Astrocyte of the hippocampus (primary cell): ENCODE data around the gene CALD1.
A peak's percentile ranks its signal among the peaks of the same experiment; 100 is the strongest.

ENCODE experiments used
- DNase-seq: peaks from one replicate; pipeline ENCODE4 v3.0.0; 2011; ENCODE audit warnings: low read depth, low spot score

The CALD1 gene, protein sequence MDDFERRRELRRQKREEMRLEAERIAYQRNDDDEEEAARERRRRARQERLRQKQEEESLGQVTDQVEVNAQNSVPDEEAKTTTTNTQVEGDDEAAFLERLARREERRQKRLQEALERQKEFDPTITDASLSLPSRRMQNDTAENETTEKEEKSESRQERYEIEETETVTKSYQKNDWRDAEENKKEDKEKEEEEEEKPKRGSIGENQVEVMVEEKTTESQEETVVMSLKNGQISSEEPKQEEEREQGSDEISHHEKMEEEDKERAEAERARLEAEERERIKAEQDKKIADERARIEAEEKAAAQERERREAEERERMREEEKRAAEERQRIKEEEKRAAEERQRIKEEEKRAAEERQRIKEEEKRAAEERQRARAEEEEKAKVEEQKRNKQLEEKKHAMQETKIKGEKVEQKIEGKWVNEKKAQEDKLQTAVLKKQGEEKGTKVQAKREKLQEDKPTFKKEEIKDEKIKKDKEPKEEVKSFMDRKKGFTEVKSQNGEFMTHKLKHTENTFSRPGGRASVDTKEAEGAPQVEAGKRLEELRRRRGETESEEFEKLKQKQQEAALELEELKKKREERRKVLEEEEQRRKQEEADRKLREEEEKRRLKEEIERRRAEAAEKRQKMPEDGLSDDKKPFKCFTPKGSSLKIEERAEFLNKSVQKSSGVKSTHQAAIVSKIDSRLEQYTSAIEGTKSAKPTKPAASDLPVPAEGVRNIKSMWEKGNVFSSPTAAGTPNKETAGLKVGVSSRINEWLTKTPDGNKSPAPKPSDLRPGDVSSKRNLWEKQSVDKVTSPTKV

DNA sequence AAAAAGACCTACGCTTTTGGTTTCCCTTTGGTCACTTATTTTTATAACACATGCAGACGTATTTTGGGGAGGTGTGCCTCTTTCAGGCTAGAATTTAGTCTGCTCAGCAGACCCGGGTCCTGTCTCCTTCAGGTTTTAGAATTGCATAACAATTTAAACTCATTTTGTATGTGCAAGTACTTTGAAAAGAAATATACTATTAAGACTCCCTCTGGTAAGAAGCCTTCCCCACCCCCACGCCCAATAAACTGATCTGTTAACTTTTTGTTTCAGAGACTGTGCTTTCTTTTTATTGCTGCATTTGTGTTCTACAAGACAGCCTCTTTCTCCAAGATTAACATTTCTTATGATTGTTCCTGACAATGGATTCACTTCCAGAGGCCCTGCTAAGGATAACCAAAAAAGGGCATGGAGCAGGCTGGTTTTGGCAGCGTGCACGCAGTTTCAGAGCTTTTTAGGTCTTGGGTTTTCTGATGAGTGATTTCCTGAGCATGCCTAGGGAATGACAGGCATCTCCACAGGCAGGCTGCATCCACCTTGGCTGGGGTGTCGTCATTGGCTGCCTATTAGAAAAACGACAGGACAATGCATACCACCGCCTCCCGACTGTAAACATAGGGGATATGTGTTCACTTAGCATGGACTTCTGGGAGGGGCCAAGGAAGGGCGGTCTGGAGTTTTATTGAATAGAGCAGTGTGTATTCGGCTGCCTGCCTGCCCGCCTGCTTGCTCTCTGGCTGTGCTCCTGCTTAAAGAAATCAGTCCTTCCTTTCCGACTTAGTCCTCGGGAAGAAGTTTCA, at the start of gene CALD1:
CALD1 (plus strand) TSS at position 694 of the 800 bp plus-strand sequence. CDS start 88,100 bp downstream, outside the sequence.
- DNase-seq = peak; percentile 99

DNA sequence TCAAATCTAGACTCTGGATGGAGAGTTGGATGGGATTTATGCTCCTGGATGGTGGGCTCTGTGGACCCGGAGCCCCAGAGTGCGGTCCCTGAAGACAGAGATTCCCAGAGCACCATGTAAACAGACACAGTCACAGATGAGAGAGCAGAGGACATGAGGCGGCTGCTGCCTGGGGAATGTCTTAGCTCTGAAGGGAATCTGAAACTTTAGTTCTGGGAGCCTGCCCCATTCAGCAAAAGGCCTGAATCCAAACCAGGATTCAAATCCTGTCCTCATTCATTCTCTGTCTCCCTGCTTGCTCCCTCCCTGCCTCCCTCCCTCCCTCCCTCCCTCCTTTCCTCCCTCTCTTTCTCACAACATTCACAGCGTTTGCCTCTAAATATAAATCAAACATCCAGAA, 49.5 kb upstream of the CALD1 start:
- no peak for DNase-seq

DNA sequence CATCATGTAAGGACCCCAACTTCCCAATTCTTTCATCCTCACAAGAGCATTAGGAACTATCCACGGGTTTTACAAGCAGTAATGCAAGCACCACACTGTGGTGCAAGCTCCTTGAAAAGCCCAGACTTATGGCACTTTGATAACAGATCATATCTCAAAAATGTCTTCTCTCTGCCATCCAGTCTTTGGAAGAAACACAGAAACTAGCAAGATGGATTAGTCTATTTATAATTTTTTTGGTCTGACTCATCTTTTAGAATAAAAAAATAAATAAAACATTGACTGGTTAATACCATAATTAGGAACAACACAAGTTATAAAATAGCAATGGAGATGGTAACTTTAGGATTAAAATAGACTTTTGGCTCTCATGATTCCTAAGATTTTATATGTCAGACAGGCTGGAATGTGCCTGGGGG, 49.0 kb upstream of the CALD1 start:
- peak; percentile 12 for DNase-seq

DNA sequence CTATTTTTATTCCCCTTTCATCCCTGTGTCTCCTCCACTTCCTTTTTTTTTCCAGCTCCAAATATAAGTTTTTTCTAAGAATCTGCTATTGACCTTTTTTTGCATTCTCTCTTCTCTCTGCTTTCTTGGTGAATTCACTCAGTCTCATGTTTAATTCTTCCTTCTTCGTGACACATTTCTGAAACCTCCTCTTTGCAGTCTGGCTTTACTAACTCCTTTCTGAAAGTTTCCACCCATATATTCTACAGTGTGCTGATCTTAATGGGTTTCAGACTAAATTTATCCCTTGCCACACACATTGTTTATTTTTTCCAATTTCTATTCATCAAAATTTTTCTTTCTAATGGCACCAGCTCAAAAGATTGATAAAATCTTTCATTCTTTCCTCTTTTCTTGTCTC, 47.8 kb upstream of the CALD1 start:
- DNase-seq = no peak

DNA sequence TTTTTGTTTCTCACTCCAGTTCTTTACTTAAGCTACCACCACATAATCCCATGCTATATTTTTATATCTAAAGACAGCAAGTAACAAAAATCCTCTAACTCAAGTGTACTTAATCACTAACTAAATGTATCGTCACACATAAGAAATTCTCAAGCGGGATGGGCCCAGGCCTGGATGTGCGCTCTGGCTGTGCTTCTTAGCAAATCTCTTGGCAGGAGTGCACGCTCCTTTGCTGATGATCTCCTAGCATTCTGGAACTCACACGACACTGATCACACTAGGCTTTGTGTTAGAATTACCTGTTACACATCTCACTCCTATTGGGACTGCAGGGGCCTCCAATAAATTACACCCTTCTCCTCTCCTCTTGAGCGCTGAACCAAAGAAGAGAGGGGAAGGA, 46.7 kb upstream of the CALD1 start:
- no peak for DNase-seq

DNA sequence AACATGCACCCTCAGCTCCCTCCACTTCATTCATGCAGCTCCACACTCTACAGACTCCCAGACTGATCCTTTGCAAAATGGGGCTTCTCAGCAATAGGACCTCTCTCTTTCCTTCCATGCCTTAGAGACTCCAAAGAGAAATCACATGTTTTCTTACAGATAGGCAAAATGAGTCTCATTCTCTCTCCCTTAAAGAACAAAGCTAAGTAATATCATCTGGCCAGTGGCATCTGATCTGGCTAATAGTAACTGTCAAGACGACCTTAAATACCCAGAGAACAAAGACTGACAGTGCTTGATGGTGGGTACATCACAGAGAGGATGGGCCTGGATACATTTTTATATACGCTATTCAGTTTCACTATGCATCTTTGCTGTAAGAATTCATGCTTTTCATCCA, 43.1 kb upstream of the CALD1 start:
- DNase-seq = no peak

DNA sequence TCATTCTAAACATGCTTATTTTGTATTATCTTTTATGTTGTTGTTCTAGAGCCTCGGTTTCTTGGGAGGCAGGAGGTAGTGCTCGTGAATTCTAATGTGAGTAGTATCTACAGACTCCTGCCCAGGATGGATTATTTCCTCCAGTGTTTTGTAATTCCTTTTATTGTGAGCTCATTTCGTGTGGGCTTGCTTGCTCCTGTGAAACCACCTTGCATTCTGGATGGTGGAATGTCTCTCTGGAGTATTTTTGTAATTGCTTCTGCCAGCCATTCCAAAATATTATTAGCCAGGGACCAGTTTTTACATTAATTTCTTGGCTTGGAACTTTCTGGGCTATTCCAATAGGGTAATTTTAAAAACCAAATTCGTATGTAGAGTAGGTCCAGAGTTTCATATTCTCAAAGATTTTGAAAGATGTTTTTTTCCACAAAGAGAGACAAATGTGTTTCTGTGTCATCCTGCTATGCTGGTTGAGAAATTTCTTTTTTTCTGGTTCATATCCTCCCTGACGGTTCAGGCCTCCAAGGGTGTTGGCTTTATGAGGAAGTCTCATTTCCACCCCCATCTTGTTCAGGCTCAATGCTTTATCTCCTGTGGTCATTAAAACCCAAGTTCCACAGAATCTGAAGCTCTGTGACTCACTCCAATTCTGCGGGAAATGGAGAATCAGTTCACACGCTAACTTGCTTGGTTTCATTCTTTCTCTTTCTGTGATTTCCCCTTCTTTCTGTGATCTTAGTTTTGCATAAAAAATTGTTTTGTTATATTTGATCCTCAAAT, 41.7 kb upstream of the CALD1 start:
- peak; percentile 87 for DNase-seq

DNA sequence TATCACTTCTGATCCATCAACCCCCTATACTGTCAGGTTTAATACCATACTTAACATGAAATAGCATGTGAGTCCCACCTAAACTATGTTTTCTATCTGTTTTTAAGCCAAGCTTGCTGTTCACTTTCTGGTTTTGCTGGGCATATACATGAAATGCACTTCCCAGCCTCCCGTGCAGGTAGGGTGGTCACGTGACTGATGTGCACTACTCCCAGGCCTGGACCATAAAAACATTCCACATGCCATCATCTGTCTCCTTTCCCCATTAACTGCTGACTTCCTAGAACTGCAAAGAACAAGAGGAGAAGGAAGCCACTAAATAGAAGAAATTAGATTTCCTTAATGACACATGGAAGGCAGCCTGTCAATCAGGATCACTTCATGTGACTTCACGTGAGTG, 40.1 kb upstream of the CALD1 start:
- DNase-seq = no peak

DNA sequence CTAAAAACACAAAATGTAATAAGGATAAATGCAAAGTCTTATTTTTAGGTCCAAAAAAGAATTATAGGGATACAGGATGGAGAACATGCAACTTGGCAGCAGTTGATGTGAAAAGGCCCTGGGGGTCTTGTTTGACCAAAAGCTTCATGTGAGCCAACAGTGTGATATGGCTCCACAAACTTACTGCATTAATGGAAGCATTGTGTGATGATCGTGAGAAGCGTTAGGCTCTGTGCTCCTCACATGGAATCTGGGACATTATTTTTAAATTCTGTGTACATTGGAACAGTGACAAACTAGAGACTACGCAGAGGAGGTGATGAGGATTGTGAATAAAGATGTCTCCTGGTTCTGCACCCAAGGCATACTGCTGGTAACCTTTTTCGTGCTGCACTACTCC, 39.1 kb upstream of the CALD1 start:
- DNase-seq = no peak

DNA sequence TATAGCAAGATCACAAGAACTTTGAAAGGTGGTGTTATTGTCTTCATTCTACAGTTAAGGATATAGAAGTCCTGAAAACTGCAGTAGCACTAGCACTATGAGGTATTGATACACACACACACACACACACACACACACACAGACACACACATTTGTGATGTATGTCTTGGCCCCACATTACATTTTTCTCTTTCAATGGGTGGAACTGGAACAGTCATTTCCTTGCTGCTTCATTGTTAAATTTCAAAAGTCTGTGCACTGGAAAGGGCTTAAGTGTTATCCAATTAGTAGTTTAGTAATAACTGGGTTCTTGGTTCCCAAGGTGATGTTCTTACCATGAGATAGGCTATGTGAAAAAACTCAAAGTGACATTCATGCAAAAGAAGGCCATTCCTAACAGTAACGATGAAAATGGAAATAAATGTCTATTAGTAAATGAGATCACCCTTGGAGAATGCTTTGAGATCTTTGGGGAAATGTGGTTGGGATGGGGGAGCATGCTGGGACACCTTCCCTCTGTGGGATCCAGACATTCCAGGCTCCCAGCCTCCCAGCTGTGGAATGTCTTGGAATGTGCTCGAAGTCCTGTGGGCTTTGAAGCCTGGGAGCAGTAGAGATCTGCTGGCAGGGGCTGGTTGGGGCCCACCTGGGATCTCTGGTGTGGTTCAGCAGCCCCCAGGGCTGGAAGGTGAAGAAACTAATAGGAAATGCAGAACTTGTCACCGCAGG, 37.4 kb upstream of the CALD1 start:
- DNase-seq = peak; percentile 96

DNA sequence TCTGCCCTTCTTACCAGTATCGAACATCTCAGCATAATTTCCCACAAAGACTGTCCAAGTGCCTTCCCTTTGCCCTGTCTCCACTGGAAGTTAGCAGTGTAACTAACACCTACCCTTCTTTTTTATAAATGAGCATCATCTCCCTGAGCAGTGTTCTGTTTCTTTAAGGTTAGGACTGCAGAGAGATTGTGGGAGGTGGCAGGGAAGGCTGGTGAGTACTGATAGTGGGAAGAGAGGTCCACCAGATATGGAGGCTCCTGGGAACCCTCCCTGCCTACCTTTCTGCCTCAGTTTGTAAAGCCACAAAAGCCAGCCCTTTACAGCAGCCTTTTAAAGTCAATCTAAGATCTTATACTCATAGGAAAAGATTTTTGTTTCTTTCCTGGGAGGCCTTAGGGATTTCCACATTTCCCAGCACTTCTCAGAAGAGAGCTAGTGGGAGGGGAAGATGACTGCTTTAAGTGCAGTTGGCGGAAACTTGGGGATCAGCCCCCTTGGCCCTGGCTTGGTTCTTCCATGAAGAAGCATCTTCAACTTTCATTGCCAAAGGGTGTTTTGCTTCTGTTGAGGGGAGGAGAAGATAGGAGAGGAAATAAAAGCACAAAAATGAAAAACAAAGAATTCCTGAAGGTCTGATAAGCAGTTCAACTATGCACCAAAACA, 36.6 kb upstream of the CALD1 start:
- DNase-seq = peak; percentile 58

DNA sequence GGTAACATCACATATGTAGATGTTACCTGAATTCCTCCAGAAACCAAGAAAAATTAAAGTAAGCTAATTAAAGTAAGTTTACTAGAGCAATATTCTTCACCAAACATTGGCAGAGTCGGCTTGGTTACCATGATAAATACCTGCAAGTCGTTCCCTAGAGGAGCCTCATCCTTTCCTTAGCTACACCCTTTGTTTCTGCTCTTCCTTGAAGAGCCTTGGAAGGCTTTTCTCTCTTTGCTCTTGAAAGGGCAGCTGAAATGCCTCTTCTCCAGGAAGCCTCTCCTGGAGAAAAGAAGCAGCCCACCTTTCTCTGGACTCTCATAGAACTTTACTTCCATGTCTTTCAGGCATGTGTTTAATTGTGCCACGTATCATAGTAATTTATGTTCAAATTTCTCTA, 34.9 kb upstream of the CALD1 start:
- no peak for DNase-seq

DNA sequence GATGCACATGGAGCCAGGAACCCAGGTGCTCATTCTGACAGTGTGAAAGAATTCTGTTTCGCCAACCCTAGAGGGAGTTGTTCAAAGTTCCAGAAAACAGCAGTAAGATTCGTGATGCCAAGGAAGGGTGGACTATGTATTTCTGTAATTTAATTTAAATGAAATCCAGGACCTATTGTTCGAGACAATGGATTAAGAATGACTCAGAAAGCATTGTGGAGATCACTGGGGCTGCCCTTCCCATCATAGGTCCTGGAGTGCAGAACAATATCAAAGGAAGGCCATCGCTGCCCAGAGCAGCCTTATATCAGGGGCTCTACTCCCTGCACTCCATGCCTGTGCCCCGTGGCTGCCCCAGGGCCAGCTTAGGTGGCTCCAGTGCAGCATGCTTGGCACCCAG, 32.1 kb upstream of the CALD1 start:
- no peak for DNase-seq

DNA sequence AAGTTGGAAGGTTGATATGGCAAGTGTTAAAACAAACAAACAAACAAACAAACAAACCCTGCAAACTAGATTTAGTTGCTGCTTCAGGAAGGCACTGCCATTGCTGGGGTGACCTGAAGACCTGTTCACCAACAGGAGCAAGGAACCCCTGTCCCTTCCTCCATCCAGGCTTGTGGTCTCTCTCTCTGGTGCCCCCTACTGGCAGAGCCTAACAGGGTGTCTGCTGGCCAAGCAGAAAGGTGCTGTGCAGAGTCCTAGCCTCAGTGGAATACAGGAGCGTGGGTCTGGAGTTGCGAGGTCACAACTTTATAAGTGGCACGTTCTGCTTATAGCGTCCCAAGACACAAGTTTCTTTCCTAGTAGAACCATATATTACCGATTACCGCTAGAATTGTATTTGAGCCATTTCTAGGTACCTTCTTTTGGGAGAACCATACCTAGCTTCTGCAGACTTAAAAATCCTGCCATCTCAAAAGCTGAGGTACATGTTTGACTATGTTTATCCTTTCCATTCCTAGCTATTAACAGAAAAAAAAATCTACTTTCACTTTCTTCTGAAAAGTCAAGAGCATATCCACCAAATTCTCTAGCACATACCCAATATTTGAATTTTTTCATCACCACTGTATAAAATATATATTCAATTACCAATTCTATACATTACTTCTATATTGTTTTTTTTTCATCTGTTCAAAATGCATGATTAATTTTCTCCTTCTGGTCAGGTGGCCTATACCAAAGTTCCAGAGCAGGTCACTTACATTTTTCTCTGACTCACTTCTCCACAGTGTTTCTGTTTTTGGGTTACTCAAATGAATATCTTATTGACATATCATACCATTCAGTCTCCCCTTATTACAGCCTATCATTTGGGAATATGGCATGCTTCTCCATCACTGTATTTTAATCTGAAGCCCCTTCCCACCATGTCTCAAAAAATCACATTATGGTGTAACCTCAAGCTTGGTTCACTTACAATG, 29.1 kb upstream of the CALD1 start:
- peak; percentile 44 for DNase-seq

DNA sequence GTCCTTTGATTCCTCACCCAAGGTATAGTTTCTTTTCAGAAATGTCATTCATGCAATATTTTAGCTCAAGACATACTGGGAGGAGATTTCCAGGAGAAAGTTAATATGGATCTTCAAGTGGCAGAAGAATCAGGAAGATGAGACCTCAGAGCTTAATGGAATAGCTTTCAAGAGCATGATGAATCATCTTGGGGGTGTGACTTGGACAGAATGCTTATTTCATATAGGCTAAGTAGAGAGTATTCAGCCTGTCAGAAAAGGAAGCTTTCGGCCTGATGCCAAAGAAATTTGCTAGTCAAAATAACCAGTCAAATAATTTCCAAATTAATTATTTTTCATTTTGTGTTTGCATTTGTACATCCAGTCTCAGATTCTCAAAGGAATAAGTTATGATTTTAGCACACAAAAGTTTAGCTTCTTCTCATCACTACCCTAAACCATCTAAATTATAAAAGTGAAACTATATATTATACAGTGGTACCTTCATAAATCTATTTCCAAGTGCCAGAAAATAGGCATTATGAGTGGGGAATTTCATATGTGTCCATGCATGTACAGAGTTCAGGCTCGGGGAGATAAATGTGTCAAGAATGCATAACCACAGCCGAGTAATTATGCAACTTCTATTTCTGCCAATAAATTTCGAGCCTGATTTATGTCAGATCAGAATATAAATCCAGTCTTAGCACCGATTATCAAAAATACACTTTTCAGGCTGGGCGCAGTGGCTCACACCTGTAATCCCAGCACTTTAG, 27.3 kb upstream of the CALD1 start:
- no peak for DNase-seq

DNA sequence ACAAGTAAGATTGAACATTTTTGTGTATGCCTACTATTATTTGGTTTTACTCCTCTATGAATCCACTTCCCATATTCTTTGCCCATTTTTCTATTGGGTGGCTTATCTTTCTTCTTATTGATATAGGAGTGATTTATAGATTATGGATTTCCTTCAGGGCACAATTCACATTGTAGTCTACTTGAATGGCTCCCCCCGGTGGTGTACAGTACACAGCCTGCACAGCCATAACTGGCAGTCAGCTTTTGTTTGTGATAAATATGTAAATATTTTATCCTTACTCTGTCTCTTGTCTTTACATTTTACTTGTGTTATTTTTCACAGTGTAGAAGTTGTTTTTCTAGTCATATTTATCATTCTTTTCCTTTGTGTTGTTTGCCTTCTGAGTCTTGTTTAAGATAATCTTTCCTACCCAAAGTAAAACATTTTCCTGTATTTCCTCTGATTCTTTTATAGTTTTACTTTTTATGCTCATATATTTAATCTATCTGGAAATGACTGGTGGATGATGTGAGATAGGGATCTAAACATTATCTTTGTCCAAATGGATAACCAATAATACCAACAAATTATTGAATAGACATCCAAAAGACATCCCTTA, 23.9 kb upstream of the CALD1 start:
- peak; percentile 65 for DNase-seq

DNA sequence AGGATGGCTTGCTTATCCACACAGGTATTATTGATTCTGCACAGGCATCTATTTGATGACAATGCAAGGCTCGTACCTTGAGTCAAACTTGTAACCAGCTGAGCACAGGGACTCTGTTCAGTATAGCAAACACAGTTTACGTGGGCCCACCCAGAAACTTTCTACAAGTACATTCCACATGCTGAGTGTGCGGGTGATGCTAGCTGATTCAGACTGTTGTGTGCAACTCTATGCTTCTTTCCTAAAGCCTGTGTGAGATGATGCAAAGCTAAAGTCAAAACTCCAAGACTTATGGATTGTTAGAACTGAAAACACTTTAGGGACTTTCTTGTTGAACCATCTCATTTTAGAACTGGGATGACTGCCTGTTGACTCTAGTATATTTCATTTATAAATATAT, 21.5 kb upstream of the CALD1 start:
- no peak for DNase-seq

DNA sequence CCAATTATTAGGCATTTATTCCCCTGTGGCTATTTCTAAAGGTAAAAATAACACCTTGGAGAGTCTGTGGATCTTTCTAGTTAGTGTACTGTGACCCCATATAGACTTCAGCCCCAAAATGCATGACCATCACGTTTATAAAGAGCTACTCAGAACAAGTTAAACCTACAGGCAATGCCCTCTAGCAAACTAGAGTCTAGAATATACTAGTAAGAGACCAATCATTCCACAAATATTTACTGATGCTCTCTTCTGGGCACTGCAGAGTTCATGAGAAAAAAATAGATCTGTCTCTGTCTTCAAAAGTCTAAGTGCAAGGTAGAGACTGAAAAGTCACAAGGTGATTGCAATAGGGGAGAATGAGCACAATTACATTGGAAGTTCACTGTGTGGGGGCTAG, 20.5 kb upstream of the CALD1 start:
- no peak for DNase-seq
